ENCODE results near the gene GTF2IRD1. TPM values are rescaled to one million over a fixed set of nuclear protein-coding genes. Genes with fewer than 3 reads are reported as not detected.
"Not testable (repeated sequence)": the region's sequence is repeated elsewhere in the genome, so short reads cannot be mapped to it uniquely, and the experiment has no call there.

Gene GTF2IRD1
- total RNA-seq, 1 donor from 2014 or later, result 0.96 TPM

- H3K4me1 Mint-ChIP-seq (ENCODE audit: low read depth), result no peaks in the 10 kb centered on the region
- DNase-seq (ENCODE audit: low spot score), result no peak
- no peak overlapping the region for H3K4me3 Mint-ChIP-seq
- H3K27ac Mint-ChIP-seq, result no peak overlapping the region
- intact Hi-C loops (cut with micrococcal nuclease), result no loop called here
- H3K36me3 Mint-ChIP-seq (ENCODE audit: low read depth), result no peaks in the 10 kb centered on the region
- H3K27me3 Mint-ChIP-seq (ENCODE audit: insufficient read depth), result no peaks in the 10 kb centered on the region
- no peaks in the 10 kb centered on the region for H3K9me3 Mint-ChIP-seq
Measured at GRCh38 chr7:74505471-74506324, 52.0 kb downstream of the GTF2IRD1 start.

- no peak for DNase-seq (ENCODE audit: low spot score)
- intact Hi-C loops (cut with micrococcal nuclease), result no loop called here
- H3K4me3 Mint-ChIP-seq, result no peak overlapping the region
- no peaks in the 10 kb centered on the region for H3K27me3 Mint-ChIP-seq (ENCODE audit: insufficient read depth)
- H3K36me3 Mint-ChIP-seq (ENCODE audit: low read depth), result no peaks in the 10 kb centered on the region
- H3K4me1 Mint-ChIP-seq (ENCODE audit: low read depth), result no peaks in the 10 kb centered on the region
- H3K27ac Mint-ChIP-seq, result no peak overlapping the region
- no peaks in the 10 kb centered on the region for H3K9me3 Mint-ChIP-seq
Measured at GRCh38 chr7:74506325-74506724, 52.6 kb downstream of the GTF2IRD1 start.

GRCh38 chr7:74507538-74508319, 54.0 kb downstream of the GTF2IRD1 start:
- no peaks in the 10 kb centered on the region for H3K36me3 Mint-ChIP-seq (ENCODE audit: low read depth)
- intact Hi-C loops (cut with micrococcal nuclease), result no loop called here
- DNase-seq (ENCODE audit: low spot score), result no peak
- no peak overlapping the region for H3K4me3 Mint-ChIP-seq
- H3K9me3 Mint-ChIP-seq, result no peaks in the 10 kb centered on the region
- no peaks in the 10 kb centered on the region for H3K27me3 Mint-ChIP-seq (ENCODE audit: insufficient read depth)
- no peak overlapping the region for H3K27ac Mint-ChIP-seq
- H3K4me1 Mint-ChIP-seq (ENCODE audit: low read depth), result no peaks in the 10 kb centered on the region

DNA sequence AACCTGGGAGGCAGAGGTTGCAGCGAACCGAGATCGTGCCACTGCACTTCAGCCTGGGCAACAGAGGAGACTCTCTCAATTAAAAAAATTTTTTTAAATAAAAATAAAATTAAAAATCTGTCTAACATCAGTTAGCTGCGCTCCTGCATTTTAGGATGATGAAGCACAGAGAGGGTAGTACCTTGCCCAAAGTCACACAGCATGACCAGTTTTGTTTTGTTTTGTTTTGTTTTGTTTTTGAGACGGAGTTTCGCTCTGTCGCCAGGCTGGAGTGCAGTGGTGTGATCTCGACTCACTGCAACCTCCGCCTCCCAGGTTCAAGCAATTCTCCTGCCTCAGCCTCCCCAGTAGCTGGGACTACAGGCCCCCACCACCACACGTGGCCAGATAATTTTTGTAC, 55.7 kb downstream of the GTF2IRD1 start:
- H3K9me3 Mint-ChIP-seq; H3K27ac Mint-ChIP-seq; H3K36me3 Mint-ChIP-seq (ENCODE audit: low read depth); DNase-seq (ENCODE audit: low spot score); intact Hi-C loops (cut with micrococcal nuclease); H3K27me3 Mint-ChIP-seq (ENCODE audit: insufficient read depth); H3K4me3 Mint-ChIP-seq; H3K4me1 Mint-ChIP-seq (ENCODE audit: low read depth): not testable (repeated sequence)

- H3K9me3 Mint-ChIP-seq, result no peaks in the 10 kb centered on the region
- no peaks in the 10 kb centered on the region for H3K4me1 Mint-ChIP-seq (ENCODE audit: low read depth)
- H3K4me3 Mint-ChIP-seq, result no peak overlapping the region
- DNase-seq (ENCODE audit: low spot score), result no peak
- H3K36me3 Mint-ChIP-seq (ENCODE audit: low read depth), result no peaks in the 10 kb centered on the region
- intact Hi-C loops (cut with micrococcal nuclease), result no loop called here
- H3K27ac Mint-ChIP-seq, result no peak overlapping the region
- no peaks in the 10 kb centered on the region for H3K27me3 Mint-ChIP-seq (ENCODE audit: insufficient read depth)
Measured at GRCh38 chr7:74511345-74511744, 57.6 kb downstream of the GTF2IRD1 start.

DNA sequence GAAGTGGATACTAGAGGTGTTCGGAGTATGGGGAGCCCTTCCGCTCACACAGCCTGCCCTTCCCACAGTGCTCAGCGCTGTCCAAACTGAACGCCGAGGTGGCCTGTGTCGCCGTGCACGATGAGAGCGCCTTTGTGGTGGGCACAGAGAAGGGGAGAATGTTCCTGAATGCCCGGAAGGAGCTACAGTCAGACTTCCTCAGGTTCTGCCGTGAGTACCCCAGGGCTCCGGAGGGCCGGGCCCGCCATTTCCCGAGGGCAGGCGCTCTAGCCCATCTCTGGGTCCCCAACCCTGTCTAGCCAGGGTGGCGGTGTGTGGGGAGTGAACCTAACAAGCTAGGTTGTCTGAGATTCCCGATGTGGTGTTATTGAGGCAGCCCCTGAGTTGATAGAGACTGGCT, 59.1 kb downstream of the GTF2IRD1 start:
- H3K4me3 Mint-ChIP-seq, result no peak overlapping the region
- no peak overlapping the region for H3K27ac Mint-ChIP-seq
- no peaks in the 10 kb centered on the region for H3K4me1 Mint-ChIP-seq (ENCODE audit: low read depth)
- intact Hi-C loops (cut with micrococcal nuclease), result no loop called here
- H3K36me3 Mint-ChIP-seq (ENCODE audit: low read depth), result no peaks in the 10 kb centered on the region
- no peaks in the 10 kb centered on the region for H3K27me3 Mint-ChIP-seq (ENCODE audit: insufficient read depth)
- DNase-seq (ENCODE audit: low spot score), result no peak
- no peaks in the 10 kb centered on the region for H3K9me3 Mint-ChIP-seq

DNA sequence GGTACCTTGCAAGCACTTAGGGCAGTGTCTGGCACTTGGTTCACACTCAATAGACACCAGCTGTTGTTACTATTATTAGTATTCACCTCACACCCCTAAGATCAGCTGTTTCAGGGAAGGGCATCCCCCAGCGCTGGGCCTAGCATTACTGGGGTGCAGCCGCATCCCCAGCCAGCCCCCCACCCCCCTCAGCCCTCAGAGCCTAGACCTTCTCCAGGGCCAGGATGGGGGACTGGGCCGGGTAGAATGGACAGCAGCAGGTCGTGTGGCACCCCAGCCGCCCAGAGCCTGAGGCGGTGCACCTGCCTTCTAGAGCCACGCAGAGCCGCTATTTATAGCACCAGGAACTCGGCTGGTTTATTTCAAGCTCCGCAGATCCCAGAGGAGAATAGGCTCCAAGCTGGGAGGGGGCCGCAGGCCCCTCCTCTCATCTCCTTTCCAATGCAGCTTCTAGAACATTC, 60.5 kb downstream of the GTF2IRD1 start:
- Mint-ChIP-seq H3K4me3 (no peak overlapping the region), H3K36me3 (ENCODE audit: low read depth) (no peaks in the 10 kb centered on the region), H3K9me3 (no peaks in the 10 kb centered on the region), H3K27ac (no peak overlapping the region), H3K4me1 (ENCODE audit: low read depth) (no peaks in the 10 kb centered on the region), H3K27me3 (ENCODE audit: insufficient read depth) (no peaks in the 10 kb centered on the region)
- DNase-seq (ENCODE audit: low spot score), result no peak
- intact Hi-C loops (cut with micrococcal nuclease), result no loop called here

DNA sequence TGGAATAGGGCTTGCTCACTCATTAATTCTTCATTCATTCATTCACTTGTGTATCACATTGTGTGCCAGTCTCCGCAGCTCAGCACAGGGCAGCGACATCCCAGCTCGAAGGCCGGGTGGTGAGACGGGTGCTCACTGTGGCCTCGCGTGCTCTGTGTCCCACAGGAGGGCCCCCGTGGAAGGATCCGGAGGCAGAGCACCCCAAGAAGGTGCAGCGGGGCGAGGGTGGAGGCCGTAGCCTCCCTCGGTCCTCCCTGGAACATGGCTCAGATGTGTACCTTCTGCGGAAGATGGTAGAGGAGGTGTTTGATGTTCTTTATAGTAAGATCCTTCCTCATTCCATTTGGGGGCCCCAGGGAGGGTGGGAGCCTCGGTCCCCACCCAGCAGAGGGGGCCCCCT, 61.6 kb downstream of the GTF2IRD1 start:
- H3K4me1 Mint-ChIP-seq (ENCODE audit: low read depth), result no peaks in the 10 kb centered on the region
- intact Hi-C loops (cut with micrococcal nuclease), result no loop called here
- no peaks in the 10 kb centered on the region for H3K27me3 Mint-ChIP-seq (ENCODE audit: insufficient read depth)
- no peak overlapping the region for H3K27ac Mint-ChIP-seq
- DNase-seq (ENCODE audit: low spot score), result no peak
- no peaks in the 10 kb centered on the region for H3K36me3 Mint-ChIP-seq (ENCODE audit: low read depth)
- no peaks in the 10 kb centered on the region for H3K9me3 Mint-ChIP-seq
- H3K4me3 Mint-ChIP-seq, result no peak overlapping the region

DNA sequence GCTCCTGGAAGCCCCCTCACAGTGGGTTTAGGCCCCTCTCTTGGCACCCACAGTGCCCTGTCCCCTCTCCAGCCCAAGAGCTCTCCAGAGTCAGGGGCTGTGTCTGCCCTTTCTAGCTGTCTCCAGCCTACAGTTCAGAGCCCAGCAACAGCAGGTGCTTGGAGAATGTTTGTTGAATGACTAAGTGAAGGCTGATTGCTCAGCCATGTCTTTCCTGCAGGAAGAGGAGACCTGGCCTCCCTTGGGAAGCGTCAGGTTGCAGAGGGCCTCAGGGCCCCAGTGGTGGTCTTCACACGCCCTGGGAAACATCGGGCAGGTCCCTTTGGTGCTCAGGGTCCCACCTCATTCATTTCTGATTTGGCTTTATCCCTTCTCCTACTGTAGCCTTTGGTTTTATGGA, 62.5 kb downstream of the GTF2IRD1 start:
- H3K27me3 Mint-ChIP-seq (ENCODE audit: insufficient read depth), result no peaks in the 10 kb centered on the region
- H3K9me3 Mint-ChIP-seq, result peaks cover 3% of the 10 kb centered on the region
- no peaks in the 10 kb centered on the region for H3K4me1 Mint-ChIP-seq (ENCODE audit: low read depth)
- no peak for DNase-seq (ENCODE audit: low spot score)
- no peaks in the 10 kb centered on the region for H3K36me3 Mint-ChIP-seq (ENCODE audit: low read depth)
- intact Hi-C loops (cut with micrococcal nuclease), result no loop called here
- no peak overlapping the region for H3K27ac Mint-ChIP-seq
- H3K4me3 Mint-ChIP-seq, result no peak overlapping the region

- Mint-ChIP-seq H3K4me3 (no peak overlapping the region), H3K9me3 (peaks cover 3% of the 10 kb centered on the region), H3K4me1 (ENCODE audit: low read depth) (no peaks in the 10 kb centered on the region), H3K27ac (no peak overlapping the region), H3K27me3 (ENCODE audit: insufficient read depth) (no peaks in the 10 kb centered on the region), H3K36me3 (ENCODE audit: low read depth) (no peaks in the 10 kb centered on the region)
- DNase-seq (ENCODE audit: low spot score), result no peak
- intact Hi-C loops (cut with micrococcal nuclease), result no loop called here
Measured at GRCh38 chr7:74518041-74518440, 64.3 kb downstream of the GTF2IRD1 start.

DNA sequence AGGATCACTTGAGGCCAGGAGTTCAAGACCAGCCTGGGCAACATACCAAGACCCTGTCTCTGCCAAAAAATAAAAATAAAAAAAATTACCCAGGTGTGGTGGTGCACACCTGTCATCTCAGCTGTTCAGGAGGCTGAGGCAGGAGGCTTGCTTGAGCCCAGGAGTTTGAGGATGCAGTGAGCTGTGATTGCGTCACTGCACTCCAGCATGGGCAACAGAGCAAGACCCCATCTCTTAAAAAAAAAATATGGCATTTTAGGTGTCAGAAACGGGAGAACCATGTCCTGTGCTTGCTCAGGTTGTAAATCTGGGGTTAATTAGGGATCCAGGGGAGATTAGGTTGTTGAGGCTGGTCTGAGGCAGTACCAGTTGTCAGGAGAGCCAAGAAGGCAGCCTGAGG, 64.9 kb downstream of the GTF2IRD1 start:
- no peak overlapping the region for H3K27ac Mint-ChIP-seq
- no peaks in the 10 kb centered on the region for H3K36me3 Mint-ChIP-seq (ENCODE audit: low read depth)
- H3K27me3 Mint-ChIP-seq (ENCODE audit: insufficient read depth), result no peaks in the 10 kb centered on the region
- no peaks in the 10 kb centered on the region for H3K4me1 Mint-ChIP-seq (ENCODE audit: low read depth)
- intact Hi-C loops (cut with micrococcal nuclease), result no loop called here
- no peak for DNase-seq (ENCODE audit: low spot score)
- peaks cover 3% of the 10 kb centered on the region for H3K9me3 Mint-ChIP-seq
- no peak overlapping the region for H3K4me3 Mint-ChIP-seq

DNA sequence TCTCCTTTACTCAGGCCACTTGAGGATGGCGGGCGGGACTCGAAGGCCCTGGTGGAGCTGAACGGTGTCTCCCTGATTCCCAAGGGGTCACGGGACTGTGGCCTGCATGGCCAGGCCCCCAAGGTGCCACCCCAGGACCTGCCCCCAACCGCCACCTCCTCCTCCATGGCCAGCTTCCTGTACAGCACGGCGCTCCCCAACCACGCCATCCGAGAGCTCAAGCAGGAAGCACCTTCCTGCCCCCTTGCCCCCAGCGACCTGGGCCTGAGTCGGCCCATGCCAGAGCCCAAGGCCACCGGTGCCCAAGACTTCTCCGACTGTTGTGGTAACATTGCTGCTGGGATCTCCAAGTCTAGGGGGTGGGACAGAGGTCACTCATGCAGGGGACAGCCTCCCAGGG, 65.7 kb downstream of the GTF2IRD1 start:
- intact Hi-C loops (cut with micrococcal nuclease), result no loop called here
- H3K4me3 Mint-ChIP-seq, result no peak overlapping the region

DNA sequence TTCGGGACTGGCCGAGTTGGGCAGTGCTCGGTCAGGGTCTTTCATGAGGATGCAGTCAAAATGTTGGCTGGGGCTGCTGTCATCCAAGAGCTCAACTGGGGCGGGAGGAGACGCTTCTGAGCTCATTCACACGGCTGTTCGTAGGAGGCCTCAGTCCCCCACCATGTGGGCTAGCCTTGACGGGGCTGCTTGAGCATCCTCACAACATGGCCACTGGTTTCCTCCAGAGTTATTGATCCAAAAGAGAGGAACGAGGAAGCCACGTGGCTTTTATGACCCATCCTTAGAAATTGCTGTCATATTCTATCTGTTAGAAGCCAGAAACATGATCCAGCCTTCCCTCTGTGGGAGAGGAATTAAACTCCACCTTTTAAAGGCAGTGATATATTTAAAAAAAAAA, 68.1 kb downstream of the GTF2IRD1 start:
- Mint-ChIP-seq H3K27me3 (ENCODE audit: insufficient read depth) (no peaks in the 10 kb centered on the region), H3K4me3 (no peak overlapping the region), H3K4me1 (ENCODE audit: low read depth) (no peaks in the 10 kb centered on the region), H3K9me3 (peaks cover 3% of the 10 kb centered on the region), H3K36me3 (ENCODE audit: low read depth) (no peaks in the 10 kb centered on the region), H3K27ac (no peak overlapping the region)
- no peak for DNase-seq (ENCODE audit: low spot score)
- intact Hi-C loops (cut with micrococcal nuclease), result no loop called here

More for the DNA sequence above, 65.7 kb downstream of the GTF2IRD1 start:
- no peaks in the 10 kb centered on the region for H3K36me3 Mint-ChIP-seq (ENCODE audit: low read depth)
- no peak overlapping the region for H3K27ac Mint-ChIP-seq
- H3K27me3 Mint-ChIP-seq (ENCODE audit: insufficient read depth), result no peaks in the 10 kb centered on the region
- H3K9me3 Mint-ChIP-seq, result peaks cover 3% of the 10 kb centered on the region
- DNase-seq (ENCODE audit: low spot score), result no peak
- H3K4me1 Mint-ChIP-seq (ENCODE audit: low read depth), result no peaks in the 10 kb centered on the region
